Measurements from ENCODE around the gene MIER2. TPM values are rescaled to one million over a fixed set of nuclear protein-coding genes. Genes with fewer than 3 reads are reported as not detected.

Gene MIER2
- total RNA-seq, 1 donor from 2014 or later = 21.8 TPM

- intact Hi-C loops (cut with DNase I) = no loop called here
- no peak for DNase-seq (ENCODE audit: low spot score)
Observed at GRCh38 chr19:340620-341385, 3.8 kb downstream of the MIER2 start.

DNA sequence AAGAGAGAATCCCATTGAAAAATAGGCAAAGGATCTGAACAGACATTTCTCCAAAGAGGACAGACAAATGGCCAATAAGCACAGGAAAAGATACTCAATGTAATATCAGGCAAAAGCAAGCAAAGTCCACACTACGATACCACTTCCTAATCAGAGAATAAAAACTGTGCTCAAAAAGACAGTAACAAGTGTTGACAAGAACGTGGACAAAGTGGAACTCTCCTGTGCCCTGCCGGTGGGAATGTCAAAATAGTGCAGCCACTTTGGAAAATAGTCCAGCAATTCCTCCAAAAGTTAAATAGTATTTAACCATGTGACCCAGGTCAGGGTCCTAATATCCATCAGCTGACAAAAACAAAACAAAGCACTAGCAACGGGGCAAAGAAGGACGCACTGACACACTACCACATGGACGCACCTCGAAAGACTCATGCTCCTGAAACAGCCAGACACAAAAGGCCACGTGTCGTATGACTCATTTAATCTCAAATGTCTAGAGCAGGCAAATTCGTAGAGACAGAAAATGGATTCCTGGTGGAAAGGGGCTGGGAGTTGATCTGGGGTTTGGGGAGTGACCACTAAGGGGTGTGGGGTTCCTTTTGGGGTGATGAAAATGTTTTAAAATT, 5.2 kb downstream of the MIER2 start:
- DNase-seq (ENCODE audit: low spot score) = no peak
- intact Hi-C loops (cut with DNase I) = no loop called here

DNA sequence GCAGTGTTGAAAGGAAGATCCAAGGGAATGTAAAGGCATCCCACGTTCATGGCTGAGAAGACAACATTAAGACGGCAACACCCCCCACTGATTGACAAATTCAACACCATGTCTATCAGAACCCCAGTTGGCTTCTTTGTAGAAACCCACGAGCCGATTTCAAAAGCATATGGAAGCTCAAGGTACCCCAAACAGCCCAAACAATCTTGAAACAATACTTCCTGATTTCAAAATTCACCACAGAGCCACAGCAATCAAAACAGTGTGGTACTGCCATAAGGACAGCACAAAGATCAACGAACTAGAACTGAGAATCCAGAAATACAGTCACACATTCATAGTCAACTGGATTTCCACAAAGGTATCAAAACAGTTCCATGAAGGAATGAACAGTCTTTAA, 6.2 kb downstream of the MIER2 start:
- intact Hi-C loops (cut with DNase I) = no loop called here

GRCh38 chr19:336067-336614, 8.5 kb downstream of the MIER2 start:
- intact Hi-C loops (cut with DNase I) = no loop called here
- DNase-seq (ENCODE audit: low spot score) = peak; percentile 68

More for the DNA sequence above, 6.2 kb downstream of the MIER2 start:
- DNase-seq (ENCODE audit: low spot score) = no peak

DNA sequence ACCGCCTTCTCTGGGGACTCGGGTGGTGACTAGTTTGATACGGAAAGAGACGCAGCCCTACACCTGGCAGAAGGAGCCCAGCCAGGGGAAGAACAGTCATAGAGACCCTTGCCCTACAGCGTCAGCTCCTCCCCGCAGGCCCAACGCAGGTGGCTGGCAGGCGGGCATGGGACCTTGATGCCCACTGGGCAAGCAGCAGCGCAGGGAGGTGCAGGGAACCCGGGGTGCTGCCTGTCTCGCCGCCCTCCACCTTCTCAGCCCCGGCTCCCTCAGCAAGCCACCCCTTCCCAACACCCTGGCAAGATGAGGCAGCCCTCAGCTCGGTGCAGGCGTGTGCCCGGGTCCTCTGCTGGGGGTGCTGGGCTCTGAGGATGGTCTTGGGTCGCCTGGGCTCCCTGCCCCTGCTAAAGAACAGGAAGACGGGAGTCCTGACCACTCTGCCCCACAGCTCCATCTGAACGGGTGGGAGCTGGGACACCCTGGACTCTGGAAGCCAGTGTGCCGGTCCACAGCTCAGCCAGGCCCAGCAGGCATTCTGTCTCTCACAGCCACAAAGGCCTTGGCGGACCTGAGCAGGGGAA, 9.0 kb downstream of the MIER2 start:
- intact Hi-C loops (cut with DNase I) = no loop called here
- peak; percentile 53 for DNase-seq (ENCODE audit: low spot score)

- DNase-seq (ENCODE audit: low spot score) = peak; percentile 5
- intact Hi-C loops (cut with DNase I) = no loop called here
Observed at GRCh38 chr19:335072-335471, 9.5 kb downstream of the MIER2 start.

GRCh38 chr19:334296-335071, 10.1 kb downstream of the MIER2 start:
- DNase-seq (ENCODE audit: low spot score) = peak; percentile 33
- intact Hi-C loops (cut with DNase I) = no loop called here

DNA sequence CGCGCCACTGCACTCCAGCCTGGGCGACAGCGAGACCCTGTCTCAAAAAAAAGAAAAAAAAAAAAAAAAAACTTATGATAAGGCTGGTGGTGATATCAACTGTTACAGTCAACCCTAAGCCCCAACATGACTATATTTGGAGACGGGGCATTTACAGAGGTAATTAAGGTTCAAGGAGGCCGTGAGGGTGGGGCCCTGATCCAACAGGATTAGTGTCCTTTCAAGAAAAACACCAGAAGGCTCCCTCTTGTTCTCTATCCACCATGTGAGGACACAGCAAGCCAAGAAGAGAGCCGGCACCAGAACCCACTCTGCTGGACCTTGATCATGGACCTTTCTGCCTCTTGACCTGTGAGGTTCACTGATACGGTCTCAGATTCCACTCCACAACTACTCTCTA, 14.1 kb downstream of the MIER2 start:
- DNase-seq (ENCODE audit: low spot score) = no peak
- intact Hi-C loops (cut with DNase I) = no loop called here

DNA sequence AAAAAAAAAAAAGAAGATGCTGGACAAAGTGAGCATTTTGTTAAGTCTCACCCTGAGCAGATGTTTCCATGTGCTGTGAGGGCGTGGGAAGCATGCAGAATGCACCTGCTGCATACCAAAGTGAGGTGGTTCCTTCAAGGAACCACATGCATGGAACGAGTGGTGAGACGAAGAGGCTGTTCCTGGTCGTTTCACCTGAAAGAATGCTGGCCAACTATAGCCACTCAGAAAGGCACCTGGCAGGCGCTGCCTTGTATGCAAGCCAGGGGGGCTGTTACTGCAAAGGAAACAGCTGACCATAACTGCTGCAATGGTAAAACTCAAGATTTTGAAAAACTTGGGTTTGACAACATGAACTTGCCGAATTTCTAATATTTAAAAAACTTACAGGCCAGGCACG, 14.7 kb downstream of the MIER2 start:
- intact Hi-C loops (cut with DNase I) = no loop called here
- no peak for DNase-seq (ENCODE audit: low spot score)

GRCh38 chr19:328025-328505, 16.5 kb downstream of the MIER2 start:
- no peak for DNase-seq (ENCODE audit: low spot score)
- intact Hi-C loops (cut with DNase I) = no loop called here

DNA sequence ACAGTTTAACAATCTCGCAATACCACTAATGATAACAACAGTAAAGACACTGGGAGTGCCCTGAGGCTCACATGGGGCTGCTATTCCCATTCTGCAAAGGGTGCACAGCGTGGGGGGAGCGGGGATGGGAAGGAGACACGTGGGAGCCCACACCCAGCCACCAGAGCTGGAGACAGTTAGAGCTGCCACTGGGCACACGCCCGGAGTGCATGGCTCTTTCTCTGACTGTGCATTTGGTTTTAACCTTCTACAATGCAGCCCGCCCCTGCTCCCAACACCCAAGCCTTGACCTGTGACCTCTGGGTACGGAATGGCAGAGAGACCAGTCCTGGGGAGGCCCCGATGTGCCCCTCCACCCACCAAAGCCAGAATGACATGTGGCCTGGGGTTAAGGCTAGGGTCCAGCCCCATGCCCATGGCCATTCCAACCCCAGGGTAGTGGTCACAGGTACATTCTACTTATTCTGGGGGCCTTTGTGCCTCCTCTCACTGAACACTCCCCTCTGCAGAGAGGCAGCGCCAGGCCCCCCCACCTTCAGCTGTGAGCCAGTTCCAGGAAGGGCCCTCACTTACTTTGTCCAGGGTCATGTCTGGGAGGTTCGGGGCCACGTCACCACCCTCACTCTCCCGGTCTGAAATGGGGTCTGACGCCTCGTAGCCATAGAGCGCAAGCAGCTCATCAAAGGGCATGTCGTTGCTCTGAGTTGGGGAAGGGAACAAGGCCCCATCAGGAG, 17.1 kb downstream of the MIER2 start:
- intact Hi-C loops (cut with DNase I) = no loop called here

DNA sequence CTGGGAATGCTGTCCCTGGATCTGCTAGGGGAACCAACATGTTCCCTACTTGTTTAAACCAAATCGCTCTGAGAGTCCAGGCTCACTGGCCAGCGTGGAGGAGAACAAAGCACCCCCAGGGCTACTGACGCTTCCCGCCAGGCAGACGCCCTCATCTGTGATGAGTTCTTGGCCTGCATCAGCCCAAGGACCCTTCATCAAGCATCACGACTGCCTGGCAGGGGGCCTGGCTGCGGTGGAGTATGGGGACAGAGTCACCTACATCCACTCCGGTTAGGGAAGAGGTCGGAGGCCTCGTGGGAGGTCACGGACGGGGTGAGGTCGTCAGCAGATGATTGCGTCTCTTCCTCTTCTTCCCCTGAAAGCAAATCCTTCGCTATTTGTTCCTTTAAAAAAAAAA, 17.7 kb downstream of the MIER2 start:
- no peak for DNase-seq (ENCODE audit: low spot score)
- intact Hi-C loops (cut with DNase I) = no loop called here

More for the DNA sequence above, 17.1 kb downstream of the MIER2 start:
- DNase-seq (ENCODE audit: low spot score) = no peak

DNA sequence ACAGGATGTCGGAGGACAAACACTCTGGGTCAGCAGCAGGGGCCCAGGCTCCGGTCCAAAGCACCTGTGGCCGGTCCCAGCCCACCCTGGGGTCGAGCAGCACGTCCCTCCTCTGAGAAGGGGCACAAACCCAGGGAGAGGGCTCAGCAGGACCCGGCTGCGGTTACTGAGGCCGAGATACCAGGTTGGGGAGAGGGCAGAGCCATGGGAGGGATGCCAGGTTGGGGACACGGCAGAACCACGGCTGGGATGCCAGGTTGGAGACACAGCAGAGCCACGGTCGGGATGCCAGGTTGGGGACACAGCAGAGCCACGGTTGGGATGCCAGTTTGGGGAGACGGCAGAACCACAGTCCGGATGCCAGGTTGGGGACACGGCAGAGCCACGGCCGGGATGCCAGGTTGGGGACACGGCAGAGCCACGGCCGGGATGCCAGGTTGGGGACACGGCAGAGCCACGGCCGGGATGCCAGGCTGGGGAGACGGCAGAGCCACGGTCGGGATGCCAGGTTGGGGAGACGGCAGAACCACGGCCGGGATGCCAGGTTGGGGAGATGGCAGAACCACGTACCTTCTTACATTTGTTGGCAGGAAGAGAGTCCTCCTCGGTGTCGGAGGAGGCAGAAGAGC, 18.5 kb downstream of the MIER2 start:
- no peak for DNase-seq (ENCODE audit: low spot score)

DNA sequence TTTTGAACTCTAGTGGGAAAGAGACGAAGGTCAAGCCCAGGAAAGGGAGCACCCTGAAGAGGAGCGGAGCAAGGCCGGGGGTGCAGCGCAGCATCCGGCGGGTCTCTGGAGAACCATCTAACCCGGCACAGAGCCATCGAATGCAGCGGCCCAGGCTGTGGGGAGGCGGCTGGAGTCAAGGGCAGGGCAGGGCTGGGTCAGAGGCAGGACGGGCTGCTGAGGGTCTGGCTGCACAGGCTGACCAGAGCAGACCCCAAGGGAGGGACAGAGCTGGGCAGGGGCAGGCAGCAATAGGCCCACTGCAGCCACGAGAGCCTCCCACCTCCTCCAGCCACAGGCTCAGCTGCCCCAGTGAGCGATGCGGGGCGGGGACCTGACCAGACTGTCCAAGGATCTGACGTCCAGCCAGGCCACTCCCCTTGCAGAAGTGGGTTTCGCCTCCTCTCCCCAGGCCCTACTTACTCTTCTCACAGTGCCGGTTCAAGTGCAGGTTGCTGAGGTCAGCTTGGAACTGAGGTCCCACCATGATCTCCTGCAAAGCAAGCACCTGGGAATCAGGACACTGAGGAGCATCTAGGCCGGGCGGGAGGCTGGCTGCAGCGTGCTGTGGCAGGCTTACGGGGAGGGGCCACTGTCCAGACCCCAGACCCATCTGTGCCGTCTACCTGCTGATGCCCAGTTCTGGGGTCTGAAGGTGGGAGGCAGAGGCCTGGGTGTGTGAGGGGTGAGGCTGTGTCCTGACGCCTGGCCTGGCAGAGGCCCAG, 19.2 kb downstream of the MIER2 start:
- intact Hi-C loops (cut with DNase I) = no loop called here
- no peak for DNase-seq (ENCODE audit: low spot score)

More for the DNA sequence above, 18.5 kb downstream of the MIER2 start:
- intact Hi-C loops (cut with DNase I) = no loop called here

- DNase-seq (ENCODE audit: low spot score) = no peak
- intact Hi-C loops (cut with DNase I) = no loop called here
Observed at GRCh38 chr19:324716-325115, 19.9 kb downstream of the MIER2 start.

GRCh38 chr19:322616-323015, 22.0 kb downstream of the MIER2 start:
- intact Hi-C loops (cut with DNase I) = no loop called here
- no peak for DNase-seq (ENCODE audit: low spot score)

DNA sequence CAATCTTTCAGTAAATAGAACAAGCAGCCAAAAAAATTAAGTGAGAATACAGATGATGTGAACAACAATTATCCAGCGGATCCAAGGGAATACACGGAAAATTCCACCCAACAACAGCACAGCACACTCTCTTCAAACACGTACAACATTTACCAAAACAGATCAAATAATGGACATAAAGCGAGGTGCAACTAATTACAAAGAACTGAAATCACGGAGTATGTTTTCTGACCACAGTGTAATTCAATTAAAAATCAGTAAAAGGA, 26.2 kb downstream of the MIER2 start:
- no peak for DNase-seq (ENCODE audit: low spot score)
- intact Hi-C loops (cut with DNase I) = no loop called here
